BE2C (cell line): Measurements from ENCODE around the gene IPO5. TPM values are rescaled to one million over a fixed set of nuclear protein-coding genes. Genes with fewer than 3 reads are reported as not detected.

Source experiments
- DNase-seq: peaks from one replicate; pipeline ENCODE4 v3.0.0-alpha.2; 2020
- H3K27me3 ChIP-seq: fragments of 250-450 bp; sonication (Bioruptor Pico); 2 replicates; pipeline ENCODE4 v1.5.1; 2020; ENCODE audit warnings: mild to moderate bottlenecking
- H3K36me3 ChIP-seq: fragments of 250-450 bp; sonication (Bioruptor Pico); 2 replicates; pipeline ENCODE4 v1.5.1; 2020; ENCODE audit warnings: mild to moderate bottlenecking
- H3K4me1 ChIP-seq: fragments of 250-450 bp; sonication (Bioruptor Pico); 2 replicates; pipeline ENCODE4 v1.5.1; 2020
- H3K4me3 ChIP-seq: 2 replicates; pipeline ENCODE4 v1.5.1; 2011; ENCODE audit warnings: low read depth, low read length
- H3K9me3 ChIP-seq: fragments of 250-450 bp; sonication (Bioruptor Pico); 2 replicates; pipeline ENCODE4 v1.5.1; 2020
- polyA plus RNA-seq: library from polyadenylated mRNA; unstranded; fragments of >200 nt; gene quantifications from one replicate; pipeline ENCODE4 v1.2.1, GENCODE V29; 2012; ENCODE audit warnings: low read depth, missing spikeins; ENCODE audit not compliant: insufficient read length, insufficient read depth
- TF ChIP-seq, protein P1 (sequence below): IDR thresholded peaks from 2 replicates; pipeline ENCODE4 v1.5.1; 2012; ENCODE audit warnings: mild to moderate bottlenecking, low read depth, low read length

IPO5 gene
- 54.4 TPM for polyA plus RNA-seq

GRCh38 chr13:97953376-97953970 lies at the start of gene IPO5:
Gene IPO5 (plus strand): TSS chr13:97953675. CDS start chr13:97976697, 23,022 bp downstream.
- no peaks in the 10 kb centered on the region for H3K9me3 ChIP-seq
- DNase-seq, result no peak
- H3K4me1 ChIP-seq, result no peaks in the 10 kb centered on the region
- TF ChIP-seq, protein P1, sequence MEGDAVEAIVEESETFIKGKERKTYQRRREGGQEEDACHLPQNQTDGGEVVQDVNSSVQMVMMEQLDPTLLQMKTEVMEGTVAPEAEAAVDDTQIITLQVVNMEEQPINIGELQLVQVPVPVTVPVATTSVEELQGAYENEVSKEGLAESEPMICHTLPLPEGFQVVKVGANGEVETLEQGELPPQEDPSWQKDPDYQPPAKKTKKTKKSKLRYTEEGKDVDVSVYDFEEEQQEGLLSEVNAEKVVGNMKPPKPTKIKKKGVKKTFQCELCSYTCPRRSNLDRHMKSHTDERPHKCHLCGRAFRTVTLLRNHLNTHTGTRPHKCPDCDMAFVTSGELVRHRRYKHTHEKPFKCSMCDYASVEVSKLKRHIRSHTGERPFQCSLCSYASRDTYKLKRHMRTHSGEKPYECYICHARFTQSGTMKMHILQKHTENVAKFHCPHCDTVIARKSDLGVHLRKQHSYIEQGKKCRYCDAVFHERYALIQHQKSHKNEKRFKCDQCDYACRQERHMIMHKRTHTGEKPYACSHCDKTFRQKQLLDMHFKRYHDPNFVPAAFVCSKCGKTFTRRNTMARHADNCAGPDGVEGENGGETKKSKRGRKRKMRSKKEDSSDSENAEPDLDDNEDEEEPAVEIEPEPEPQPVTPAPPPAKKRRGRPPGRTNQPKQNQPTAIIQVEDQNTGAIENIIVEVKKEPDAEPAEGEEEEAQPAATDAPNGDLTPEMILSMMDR, result no peak
- H3K4me3 ChIP-seq, result no peak within 1 kb of the TSS
- H3K36me3 ChIP-seq, result no peaks in the 10 kb centered on the region
- no peaks in the 10 kb centered on the region for H3K27me3 ChIP-seq

DNA sequence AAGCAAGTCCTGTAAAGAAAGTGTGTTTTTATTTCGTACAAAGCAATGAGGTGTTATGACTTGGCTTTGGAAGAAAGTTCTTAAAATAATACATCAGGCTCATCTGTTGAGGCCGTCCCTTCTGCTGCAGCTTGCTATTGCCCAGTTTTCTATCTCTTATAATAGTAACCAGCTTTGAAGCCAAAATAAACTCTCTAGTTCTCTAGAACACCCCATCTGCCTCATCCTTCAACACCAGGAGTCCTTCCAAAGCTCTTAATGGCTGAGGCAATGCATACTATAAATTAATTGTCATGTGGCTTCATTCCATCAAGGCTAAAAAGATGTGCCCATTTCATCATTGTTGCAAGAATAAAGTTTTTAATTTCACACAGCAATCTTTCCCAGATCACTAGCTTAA lies 49.4 kb upstream of the IPO5 start:
- Histone ChIP-seq H3K4me3 (no peak overlapping the region), H3K27me3 (peaks cover 38% of the 10 kb centered on the region), H3K4me1 (no peaks in the 10 kb centered on the region), H3K9me3 (no peaks in the 10 kb centered on the region), H3K36me3 (no peaks in the 10 kb centered on the region)
- DNase-seq, result no peak
- TF ChIP-seq, protein P1, result no peak

DNA sequence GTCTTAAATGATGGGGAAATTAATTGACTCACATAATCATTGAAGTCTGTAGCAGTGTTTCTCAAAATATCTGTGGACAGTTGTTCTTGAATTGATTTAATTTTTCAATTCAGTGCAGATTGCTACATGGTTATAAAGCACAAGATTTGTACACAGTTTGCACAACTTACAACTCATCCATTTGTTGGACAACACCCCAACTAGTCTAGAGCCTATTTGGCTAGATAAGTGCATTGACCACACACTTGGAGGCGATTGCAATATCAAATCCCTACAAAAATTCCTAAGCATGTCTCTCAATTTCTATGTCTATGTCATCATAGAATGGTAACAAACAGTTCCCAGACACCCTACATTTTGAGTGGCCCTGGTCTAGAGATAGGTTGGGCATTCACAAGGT lies 48.0 kb upstream of the IPO5 start:
- TF ChIP-seq, protein P1, result no peak
- H3K9me3 ChIP-seq, result no peaks in the 10 kb centered on the region
- H3K4me3 ChIP-seq, result no peak overlapping the region
- H3K27me3 ChIP-seq, result peaks cover 34% of the 10 kb centered on the region
- no peaks in the 10 kb centered on the region for H3K4me1 ChIP-seq
- H3K36me3 ChIP-seq, result no peaks in the 10 kb centered on the region
- no peak for DNase-seq

DNA sequence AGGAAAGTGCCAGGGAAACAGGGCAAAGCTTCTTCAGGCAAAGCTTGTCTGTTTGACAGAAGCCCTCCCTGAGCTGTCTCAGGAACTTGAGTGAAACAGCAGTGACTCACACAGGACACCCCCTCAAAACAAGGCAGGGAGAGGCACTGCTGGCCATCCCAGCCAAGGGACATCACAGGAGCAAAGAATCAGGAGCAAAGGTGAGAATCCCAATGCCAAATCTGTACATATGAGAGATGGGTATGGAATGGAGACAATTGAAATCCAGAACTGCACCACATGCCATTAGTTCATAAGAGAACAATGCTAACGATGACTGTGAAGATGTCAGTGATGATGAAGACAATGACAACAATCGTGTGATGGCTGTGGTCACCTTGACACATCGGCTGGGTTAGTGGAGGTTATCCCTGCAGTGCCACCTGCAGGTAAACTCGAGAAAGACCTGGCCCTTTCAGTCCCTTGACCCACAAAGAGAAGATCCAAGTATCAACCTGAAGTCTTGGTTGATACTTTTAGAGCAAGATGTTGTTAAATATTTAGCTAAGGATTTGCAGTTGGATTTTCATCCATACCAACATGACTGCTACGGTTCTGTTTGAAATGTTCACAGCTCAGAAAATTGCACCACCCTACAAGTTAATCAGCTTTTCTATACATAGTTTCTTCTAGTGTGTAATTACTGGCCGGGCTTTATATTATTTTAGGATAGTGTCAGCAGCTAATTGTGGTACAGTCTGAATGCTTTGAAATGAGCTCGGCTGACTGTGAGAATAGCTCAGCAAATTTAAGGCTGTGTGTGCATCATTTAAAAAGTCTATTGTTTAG lies 42.0 kb upstream of the IPO5 start:
- Histone ChIP-seq H3K4me1 (no peaks in the 10 kb centered on the region), H3K36me3 (no peaks in the 10 kb centered on the region), H3K9me3 (no peaks in the 10 kb centered on the region), H3K27me3 (peaks cover 3% of the 10 kb centered on the region), H3K4me3 (no peak overlapping the region)
- TF ChIP-seq, protein P1, result peak; percentile 65
- peak; percentile 25 for DNase-seq

DNA sequence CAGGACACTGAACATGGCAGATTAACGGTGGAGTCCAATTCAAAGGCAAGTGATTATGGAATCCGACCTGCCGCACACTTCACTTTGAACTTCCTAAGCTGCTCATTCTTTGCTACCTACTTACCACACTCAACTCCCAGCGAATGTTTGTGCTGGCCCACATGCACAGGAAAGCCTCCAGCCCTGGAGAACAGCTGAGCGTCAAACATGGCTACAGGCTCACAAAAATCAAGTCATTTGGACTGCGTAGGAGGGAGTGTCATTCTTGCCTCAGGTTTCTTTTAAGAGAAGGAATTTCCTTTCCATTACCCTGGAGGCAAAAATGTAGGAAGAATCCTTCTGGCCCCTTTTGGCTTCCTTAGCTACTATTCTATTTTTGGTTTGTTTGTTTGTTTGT lies 41.3 kb upstream of the IPO5 start:
- no peak overlapping the region for H3K4me3 ChIP-seq
- TF ChIP-seq, protein P1, result no peak
- DNase-seq, result no peak
- H3K9me3 ChIP-seq, result no peaks in the 10 kb centered on the region
- H3K4me1 ChIP-seq, result no peaks in the 10 kb centered on the region
- H3K36me3 ChIP-seq, result no peaks in the 10 kb centered on the region
- H3K27me3 ChIP-seq, result peaks cover 2% of the 10 kb centered on the region

DNA sequence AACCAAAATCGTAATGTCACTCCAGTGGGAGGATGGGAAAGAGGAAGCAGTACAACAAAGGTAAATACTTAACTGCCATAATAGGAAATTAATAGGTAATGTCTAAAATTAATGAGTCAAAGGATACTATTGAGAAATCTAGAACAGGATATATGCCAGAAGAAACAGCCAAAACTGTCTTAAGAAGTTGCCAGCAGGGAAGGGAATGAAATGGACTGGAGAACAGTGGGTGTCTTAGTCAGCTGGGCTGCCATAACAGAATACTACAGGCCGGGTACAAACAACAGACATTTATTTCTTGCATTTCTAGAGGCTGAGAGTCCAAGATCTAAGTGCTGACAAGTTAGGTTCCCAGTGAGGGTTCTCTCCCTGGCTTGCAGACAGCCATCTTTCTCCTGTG lies 40.3 kb upstream of the IPO5 start:
- DNase-seq, result no peak
- H3K9me3 ChIP-seq, result no peaks in the 10 kb centered on the region
- H3K36me3 ChIP-seq, result no peaks in the 10 kb centered on the region
- no peaks in the 10 kb centered on the region; the same call in none of the 2 replicates for H3K27me3 ChIP-seq
- TF ChIP-seq, protein P1, result no peak
- no peaks in the 10 kb centered on the region for H3K4me1 ChIP-seq
- H3K4me3 ChIP-seq, result no peak overlapping the region
